Karpas-422 (cell line): ENCODE data around the gene TIMM21. TPM values are rescaled to one million over a fixed set of nuclear protein-coding genes. Genes with fewer than 3 reads are reported as not detected.

Source experiments
- DNase-seq: peaks from one replicate; pipeline ENCODE4 v3.0.0-alpha.2; 2015
- H2AFZ ChIP-seq: fragments of 200-600 bp; sonication (generic); 2 replicates; pipeline ENCODE4 v1.6.1; 2014; ENCODE audit warnings: antibody characterized with exemption, low read length, mixed read lengths
- H3K27ac ChIP-seq: fragments of 200-600 bp; sonication (generic); 2 replicates; pipeline ENCODE4 v1.5.1; 2014; ENCODE audit warnings: mild to moderate bottlenecking, low read length, moderate library complexity
- H3K27me3 ChIP-seq: fragments of 200-600 bp; sonication (generic); 2 replicates; pipeline ENCODE4 v1.6.1; 2014; ENCODE audit warnings: low read length, mixed read lengths
- H3K36me3 ChIP-seq: fragments of 200-600 bp; sonication (generic); 2 replicates; pipeline ENCODE4 v1.6.1; 2014; ENCODE audit warnings: low read length, mixed read lengths; ENCODE audit not compliant: insufficient read depth
- H3K4me1 ChIP-seq: fragments of 200-600 bp; sonication (generic); 2 replicates; pipeline ENCODE4 v1.6.1; 2014; ENCODE audit warnings: mild to moderate bottlenecking, low read length, mixed read lengths
- H3K4me2 ChIP-seq: fragments of 200-600 bp; sonication (generic); 2 replicates; pipeline ENCODE4 v1.6.1; 2014; ENCODE audit warnings: low read length, low read depth, mild to moderate bottlenecking; ENCODE audit not compliant: poor library complexity, severe bottlenecking
- H3K4me3 ChIP-seq: fragments of 200-600 bp; sonication (generic); 2 replicates; pipeline ENCODE4 v1.5.1; 2014; ENCODE audit warnings: mild to moderate bottlenecking, antibody characterized with exemption, low read length, mixed read lengths
- H3K79me2 ChIP-seq: fragments of 200-600 bp; sonication (generic); 2 replicates; pipeline ENCODE4 v1.6.1; 2014; ENCODE audit warnings: mild to moderate bottlenecking, low read length, mixed read lengths
- H3K9ac ChIP-seq: fragments of 200-600 bp; sonication (generic); 2 replicates; pipeline ENCODE4 v1.6.0; 2014; ENCODE audit warnings: low read length
- H3K9me2 ChIP-seq: fragments of 200-600 bp; sonication (generic), shearing (Covaris generic); replicated peaks from 2 replicates; pipeline ENCODE4 v1.6.0; 2014; ENCODE audit warnings: mild to moderate bottlenecking, low read length, moderate library complexity; ENCODE audit not compliant: insufficient read depth
- H3K9me3 ChIP-seq: fragments of 300-700, 200-600 bp; sonication (generic); 2 replicates; pipeline ENCODE4 v1.6.1; 2014; ENCODE audit warnings: low read length, mixed read lengths
- H4K20me1 ChIP-seq: fragments of 200-600 bp; sonication (generic); 2 replicates; pipeline ENCODE4 v1.6.1; 2014; ENCODE audit warnings: mild to moderate bottlenecking, antibody characterized with exemption, low read length, low read depth; ENCODE audit not compliant: insufficient read depth
- total RNA-seq: library from RNA; depleted of rRNA; stranded (reverse); fragments of >200 nt; shearing (Covaris generic); gene quantifications from 2 replicates; pipeline ENCODE4 v1.2.3, GENCODE V29; 2014; ENCODE audit warnings: low replicate concordance

Gene TIMM21
- total RNA-seq, 1 experiment from 2014 or later = 59.3 TPM

- Histone ChIP-seq H3K9me2 (no peaks in the 10 kb centered on the region), H3K27me3 (no peaks in the 10 kb centered on the region), H4K20me1 (peaks cover 20% of the 10 kb centered on the region; the same call in 1 of the 2 replicates), H3K4me3 (peak overlapping the region; percentile 95), H3K4me2 (peak overlapping the region; percentile 96), H3K27ac (peak overlapping the region; percentile 80), H3K36me3 (peaks cover 19% of the 10 kb centered on the region; the same call in 1 of the 2 replicates), H3K4me1 (peaks cover 50% of the 10 kb centered on the region), H3K9ac (peak overlapping the region; percentile 92), H2AFZ (peak overlapping the region; percentile 72), H3K79me2 (peaks cover 52% of the 10 kb centered on the region), H3K9me3 (no peaks in the 10 kb centered on the region)
- DNase-seq = peak; percentile 65
Observed at GRCh38 chr18:74148543-74149070, 284 bp downstream of the TIMM21 start.

GRCh38 chr18:74149878-74150277 is 1.6 kb downstream of the TIMM21 start:
- Histone ChIP-seq H3K79me2 (peaks cover 64% of the 10 kb centered on the region), H3K4me2 (peak overlapping the region; percentile 96), H3K27ac (no peak overlapping the region), H3K36me3 (peaks cover 25% of the 10 kb centered on the region; the same call in 1 of the 2 replicates), H4K20me1 (peaks cover 25% of the 10 kb centered on the region), H3K4me3 (peak overlapping the region; percentile 95), H3K4me1 (peaks cover 50% of the 10 kb centered on the region), H3K27me3 (no peaks in the 10 kb centered on the region), H3K9me2 (no peaks in the 10 kb centered on the region), H3K9me3 (no peaks in the 10 kb centered on the region), H3K9ac (peak overlapping the region; percentile 92), H2AFZ (no peak overlapping the region)
- no peak for DNase-seq

- no peaks in the 10 kb centered on the region for H3K9me2 ChIP-seq
- no peak overlapping the region for H3K4me2 ChIP-seq
- no peak overlapping the region for H3K27ac ChIP-seq
- H3K27me3 ChIP-seq = no peaks in the 10 kb centered on the region
- peaks cover 42% of the 10 kb centered on the region for H3K4me1 ChIP-seq
- DNase-seq = no peak
- H2AFZ ChIP-seq = no peak overlapping the region
- H3K9me3 ChIP-seq = no peaks in the 10 kb centered on the region
- peaks cover 49% of the 10 kb centered on the region; the same call in 1 of the 2 replicates for H3K36me3 ChIP-seq
- peaks cover 82% of the 10 kb centered on the region for H3K79me2 ChIP-seq
- no peak overlapping the region for H3K9ac ChIP-seq
- H4K20me1 ChIP-seq = peaks cover 33% of the 10 kb centered on the region
- H3K4me3 ChIP-seq = no peak overlapping the region
Observed at GRCh38 chr18:74152270-74152669, 3.9 kb downstream of the TIMM21 start.

DNA sequence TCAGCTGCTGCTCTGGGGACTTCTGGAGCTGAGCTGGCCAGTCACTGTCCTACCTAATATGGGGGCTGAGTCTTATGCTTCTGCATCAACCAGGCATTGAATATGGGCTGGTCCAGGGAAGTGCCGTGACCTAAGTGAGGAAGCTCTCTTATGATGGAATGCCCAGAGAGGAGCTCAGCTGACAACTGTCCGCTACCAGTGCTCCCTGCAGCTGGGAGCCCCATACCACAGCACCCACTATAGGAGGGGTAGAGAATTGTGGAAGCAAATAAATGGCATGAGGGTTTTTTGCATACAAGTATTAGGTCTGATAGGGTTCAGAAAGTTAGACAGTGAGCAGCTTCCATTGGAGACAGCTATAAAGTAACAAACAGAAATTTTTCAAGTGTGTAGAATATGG is 4.5 kb downstream of the TIMM21 start:
- Histone ChIP-seq H3K79me2 (peaks cover 82% of the 10 kb centered on the region), H3K9me2 (no peaks in the 10 kb centered on the region), H3K4me3 (no peak overlapping the region), H3K36me3 (peaks cover 53% of the 10 kb centered on the region; the same call in 1 of the 2 replicates), H2AFZ (no peak overlapping the region), H3K4me1 (peaks cover 38% of the 10 kb centered on the region), H3K4me2 (no peak overlapping the region), H3K27me3 (no peaks in the 10 kb centered on the region), H4K20me1 (peaks cover 33% of the 10 kb centered on the region), H3K27ac (no peak overlapping the region), H3K9ac (no peak overlapping the region), H3K9me3 (no peaks in the 10 kb centered on the region)
- peak; percentile 81 for DNase-seq

- no peak overlapping the region for H3K4me2 ChIP-seq
- no peak overlapping the region for H2AFZ ChIP-seq
- no peak overlapping the region for H3K4me3 ChIP-seq
- H3K9me3 ChIP-seq = no peaks in the 10 kb centered on the region
- H3K27ac ChIP-seq = no peak overlapping the region
- H3K9ac ChIP-seq = no peak overlapping the region
- H3K4me1 ChIP-seq = peaks cover 36% of the 10 kb centered on the region
- H3K9me2 ChIP-seq = no peaks in the 10 kb centered on the region
- peaks cover 58% of the 10 kb centered on the region; the same call in 1 of the 2 replicates for H3K36me3 ChIP-seq
- H3K27me3 ChIP-seq = no peaks in the 10 kb centered on the region
- H4K20me1 ChIP-seq = peaks cover 33% of the 10 kb centered on the region
- H3K79me2 ChIP-seq = peaks cover 82% of the 10 kb centered on the region
- DNase-seq = no peak
Observed at GRCh38 chr18:74153377-74153776, 5.1 kb downstream of the TIMM21 start.

DNA sequence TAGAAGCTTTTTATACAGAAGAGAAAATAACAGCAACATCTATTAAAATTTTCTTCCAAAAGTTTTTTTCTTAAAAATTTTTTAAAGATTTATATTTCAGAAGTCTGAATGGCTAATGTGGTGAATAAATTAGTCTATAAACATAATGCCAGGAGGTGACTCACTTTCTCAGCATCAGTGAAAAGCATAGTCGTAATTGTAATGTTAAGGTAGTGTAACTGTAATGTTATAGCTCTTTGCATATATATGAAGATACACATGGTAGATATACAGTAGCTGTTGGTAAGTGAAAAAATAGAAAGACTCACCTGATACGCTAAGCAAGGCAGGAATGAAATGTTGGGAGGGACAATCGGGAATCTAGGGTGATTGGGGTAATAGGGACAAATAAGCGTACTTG is 5.5 kb downstream of the TIMM21 start:
- peaks cover 36% of the 10 kb centered on the region for H3K4me1 ChIP-seq
- H3K27me3 ChIP-seq = no peaks in the 10 kb centered on the region
- H3K4me3 ChIP-seq = no peak overlapping the region
- H3K27ac ChIP-seq = no peak overlapping the region
- no peaks in the 10 kb centered on the region for H3K9me2 ChIP-seq
- no peak overlapping the region for H3K9ac ChIP-seq
- H3K9me3 ChIP-seq = no peaks in the 10 kb centered on the region
- H4K20me1 ChIP-seq = peaks cover 33% of the 10 kb centered on the region
- DNase-seq = no peak
- no peak overlapping the region for H2AFZ ChIP-seq
- H3K36me3 ChIP-seq = peaks cover 62% of the 10 kb centered on the region; the same call in 1 of the 2 replicates
- H3K4me2 ChIP-seq = no peak overlapping the region
- peaks cover 78% of the 10 kb centered on the region for H3K79me2 ChIP-seq

DNA sequence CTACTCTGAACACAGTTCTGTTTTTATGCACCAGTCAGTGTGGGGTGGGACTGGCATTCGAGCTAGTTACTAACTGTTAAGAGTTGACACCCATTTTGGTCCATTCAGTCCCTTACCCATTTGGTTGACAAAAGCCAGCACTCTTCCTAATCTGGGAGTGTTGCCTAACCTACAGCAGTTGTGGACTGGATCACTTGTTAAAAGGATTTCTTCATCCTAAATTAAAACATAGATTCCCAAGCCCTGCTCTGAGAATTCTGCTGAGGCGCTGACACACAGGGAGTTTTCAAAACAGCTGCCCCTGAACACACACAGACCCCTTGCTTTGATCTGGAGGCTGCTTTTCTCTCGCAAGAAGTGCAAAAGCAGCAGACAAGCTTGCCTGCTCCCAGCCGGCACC is 6.4 kb downstream of the TIMM21 start:
- no peak overlapping the region for H3K27ac ChIP-seq
- no peaks in the 10 kb centered on the region for H3K27me3 ChIP-seq
- peaks cover 70% of the 10 kb centered on the region; the same call in 1 of the 2 replicates for H3K36me3 ChIP-seq
- H3K4me1 ChIP-seq = peaks cover 31% of the 10 kb centered on the region
- H3K9me3 ChIP-seq = no peaks in the 10 kb centered on the region
- DNase-seq = no peak
- peaks cover 33% of the 10 kb centered on the region for H4K20me1 ChIP-seq
- H3K79me2 ChIP-seq = peaks cover 68% of the 10 kb centered on the region
- no peak overlapping the region for H3K9ac ChIP-seq
- H3K9me2 ChIP-seq = no peaks in the 10 kb centered on the region
- no peak overlapping the region for H2AFZ ChIP-seq
- no peak overlapping the region for H3K4me3 ChIP-seq
- no peak overlapping the region for H3K4me2 ChIP-seq

DNA sequence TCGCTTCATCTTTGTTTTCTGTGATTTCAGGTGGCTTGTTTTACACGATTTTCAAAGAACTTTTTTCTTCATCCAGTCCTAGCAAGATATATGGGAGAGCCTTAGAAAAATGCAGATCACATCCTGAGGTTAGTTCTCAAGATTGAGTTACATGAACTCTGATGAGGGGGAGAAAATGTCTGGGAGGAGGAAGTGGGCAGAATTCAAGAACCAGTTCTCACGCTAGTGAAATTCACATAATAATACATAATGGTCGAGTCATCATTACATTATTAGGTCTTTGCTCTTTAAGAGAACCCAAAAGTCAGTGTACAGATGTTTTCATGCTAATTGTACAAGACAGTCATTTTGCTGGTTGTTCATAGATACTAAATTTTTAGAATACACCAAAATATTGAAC is 7.0 kb downstream of the TIMM21 start:
- Histone ChIP-seq H3K9me2 (no peaks in the 10 kb centered on the region), H3K27ac (no peak overlapping the region), H3K79me2 (peaks cover 63% of the 10 kb centered on the region), H4K20me1 (peaks cover 33% of the 10 kb centered on the region), H3K4me3 (no peak overlapping the region), H3K27me3 (no peaks in the 10 kb centered on the region), H3K9me3 (no peaks in the 10 kb centered on the region), H3K36me3 (peaks cover 70% of the 10 kb centered on the region; the same call in 1 of the 2 replicates), H2AFZ (no peak overlapping the region), H3K4me1 (peaks cover 25% of the 10 kb centered on the region), H3K9ac (no peak overlapping the region), H3K4me2 (no peak overlapping the region)
- no peak for DNase-seq
